ENCODE results near the gene ZNF777. TPM values are rescaled to one million over a fixed set of nuclear protein-coding genes. Genes with fewer than 3 reads are reported as not detected.

ZNF777 gene
- total RNA-seq, 1 donor from 2014 or later = 8.6 TPM

DNA sequence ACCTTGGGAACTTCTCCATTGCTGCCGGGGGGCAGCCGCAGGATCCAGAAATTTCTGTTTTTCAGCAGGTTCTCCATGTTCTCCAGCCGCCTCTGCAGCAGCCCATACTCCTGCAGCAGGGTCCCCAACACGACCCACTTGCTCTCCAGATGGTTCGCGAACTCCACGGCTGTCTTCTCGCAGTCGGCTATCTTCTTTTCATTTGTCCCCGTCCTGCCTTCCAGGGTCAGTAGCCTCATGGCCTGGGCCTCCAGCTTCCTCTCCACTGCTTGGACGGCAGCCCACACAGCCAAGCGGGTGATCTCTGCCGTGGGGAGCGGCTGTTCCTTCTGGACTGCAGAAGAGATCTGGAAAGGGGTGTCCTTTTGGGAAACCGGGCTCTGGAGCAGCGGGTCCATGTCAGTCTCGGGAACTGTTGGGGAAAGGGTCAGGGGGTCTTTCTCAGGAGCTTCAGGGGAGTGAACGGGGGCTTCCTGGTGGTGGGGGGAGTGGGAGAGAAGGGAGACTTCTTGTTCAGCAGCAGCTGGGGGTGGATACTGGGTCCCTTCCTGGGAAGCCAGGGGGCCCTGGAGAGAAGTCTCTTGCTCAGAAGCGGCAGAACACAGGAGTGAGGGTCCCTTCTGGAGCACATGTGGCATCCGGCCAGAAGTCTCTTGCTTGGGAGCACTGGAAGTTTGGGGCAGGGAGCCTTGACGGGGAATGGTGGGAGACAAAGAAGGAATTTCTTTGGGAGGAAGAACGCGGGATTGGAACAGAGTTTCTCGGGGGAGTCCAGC is 5.5 kb downstream of the ZNF777 start:
- Histone ChIP-seq H3K36me3 (peaks cover 57% of the 10 kb centered on the region), H3K4me1 (peaks cover 19% of the 10 kb centered on the region), H3K27me3 (ENCODE audit: low read depth) (no peaks in the 10 kb centered on the region), H3K9me3 (no peaks in the 10 kb centered on the region), H3K27ac (no peak overlapping the region), H3K4me3 (no peak overlapping the region)
- TF ChIP-seq CTCF (IDR thresholded peaks at IDR 0.05) = no peak
- ATAC-seq (no peak), DNase-seq (no peak)
- intact Hi-C loops (cut with DNase I) = no loop called here

DNA sequence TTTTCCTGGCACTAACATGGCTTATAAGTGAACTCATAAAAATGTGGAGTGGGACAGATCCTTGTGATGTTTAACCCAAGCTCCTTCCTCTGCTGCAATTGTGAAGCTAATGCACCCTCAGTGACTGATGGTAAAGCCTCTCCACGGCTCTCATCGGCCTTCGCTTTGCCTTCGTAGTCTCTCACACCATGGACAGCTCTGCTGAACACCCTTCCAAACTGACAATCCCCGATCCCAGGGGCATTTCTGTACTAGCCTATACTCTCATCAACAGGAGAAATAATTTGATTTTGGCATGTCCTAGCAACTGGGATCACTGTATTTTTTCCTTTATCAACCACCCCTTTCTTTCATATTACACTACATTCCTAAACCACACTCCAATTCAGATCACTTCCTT is 6.1 kb downstream of the ZNF777 start:
- TF ChIP-seq CTCF (IDR thresholded peaks at IDR 0.05) = no peak
- Histone ChIP-seq H3K4me1 (peaks cover 19% of the 10 kb centered on the region), H3K27me3 (ENCODE audit: low read depth) (no peaks in the 10 kb centered on the region), H3K4me3 (no peak overlapping the region), H3K36me3 (peaks cover 63% of the 10 kb centered on the region), H3K9me3 (no peaks in the 10 kb centered on the region), H3K27ac (no peak overlapping the region)
- DNase-seq (no peak), ATAC-seq (no peak)
- intact Hi-C loops (cut with DNase I) = no loop called here

DNA sequence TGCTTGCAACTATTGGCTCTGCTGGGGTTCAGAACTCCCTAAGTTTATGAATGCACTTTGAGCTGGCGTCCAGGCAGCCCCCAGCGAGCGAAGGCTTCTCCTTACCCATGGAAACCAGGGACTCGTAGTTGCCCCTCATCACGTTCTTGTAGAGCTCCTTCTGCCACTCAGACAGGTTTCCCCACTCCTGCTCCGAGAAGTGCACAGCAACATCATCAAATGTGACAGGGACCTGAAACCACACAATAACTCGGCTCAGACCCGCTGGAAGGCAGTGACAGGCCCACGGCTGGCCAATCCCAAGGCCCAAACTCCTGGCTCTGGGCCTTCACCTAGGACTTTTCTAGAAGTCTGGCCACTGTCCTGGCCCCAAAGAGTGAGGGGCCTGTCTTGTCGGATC is 6.9 kb downstream of the ZNF777 start:
- no peak overlapping the region for H3K27ac ChIP-seq
- peaks cover 71% of the 10 kb centered on the region for H3K36me3 ChIP-seq
- intact Hi-C loops (cut with DNase I) = no loop called here
- H3K4me3 ChIP-seq = no peak overlapping the region
- H3K4me1 ChIP-seq = peaks cover 14% of the 10 kb centered on the region
- H3K27me3 ChIP-seq (ENCODE audit: low read depth) = no peaks in the 10 kb centered on the region
- TF ChIP-seq CTCF (IDR thresholded peaks at IDR 0.05) = no peak
- DNase-seq = no peak
- no peak for ATAC-seq
- no peaks in the 10 kb centered on the region for H3K9me3 ChIP-seq

DNA sequence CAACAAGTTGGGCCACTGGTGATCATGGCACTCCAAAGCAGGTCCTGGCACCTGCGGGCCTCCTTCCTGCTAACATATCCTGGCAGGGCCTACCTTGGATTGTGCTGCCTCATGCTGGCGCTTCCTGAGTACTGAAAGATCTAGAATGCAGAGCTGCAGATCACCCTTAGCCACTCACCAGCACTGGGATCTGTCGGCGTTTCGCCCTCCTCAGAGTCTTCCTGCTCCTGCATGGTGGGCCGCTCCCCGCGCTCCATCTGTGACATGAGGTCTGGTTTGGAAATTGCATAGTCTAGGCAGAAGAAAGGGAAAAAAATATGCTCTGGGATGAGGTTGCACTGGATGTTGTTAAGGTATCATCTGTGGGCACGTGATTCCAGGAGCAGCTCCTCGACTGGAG is 10.0 kb downstream of the ZNF777 start:
- TF ChIP-seq CTCF (IDR thresholded peaks at IDR 0.05) = no peak
- intact Hi-C loops (cut with DNase I) = no loop called here
- H3K36me3 ChIP-seq = peaks cover 96% of the 10 kb centered on the region
- no peaks in the 10 kb centered on the region for H3K9me3 ChIP-seq
- H3K27ac ChIP-seq = no peak overlapping the region
- no peaks in the 10 kb centered on the region for H3K4me1 ChIP-seq
- no peak for ATAC-seq
- no peak overlapping the region for H3K4me3 ChIP-seq
- no peak for DNase-seq
- H3K27me3 ChIP-seq (ENCODE audit: low read depth) = no peaks in the 10 kb centered on the region

DNA sequence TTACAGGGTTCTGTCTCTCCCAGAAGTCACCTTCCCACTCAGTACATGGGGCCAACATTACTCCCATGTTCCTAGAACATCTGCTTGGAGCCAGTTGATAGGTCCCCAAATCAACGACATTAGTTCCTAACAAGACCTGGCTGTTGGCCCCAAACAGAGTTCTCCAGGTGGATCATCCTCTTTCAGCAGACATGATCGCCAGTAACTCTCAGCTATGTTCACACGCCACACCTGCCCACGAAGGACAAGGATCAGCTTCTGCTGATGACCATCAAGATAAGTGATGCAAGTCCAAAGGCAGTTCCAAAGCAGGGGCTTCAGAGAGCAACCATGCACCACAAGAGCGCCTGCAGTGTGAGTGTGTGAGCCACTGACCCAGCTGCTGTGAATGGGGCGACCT is 11.0 kb downstream of the ZNF777 start:
- no peak for TF ChIP-seq CTCF (IDR thresholded peaks at IDR 0.05)
- no peak overlapping the region for H3K27ac ChIP-seq
- no peak for ATAC-seq
- peaks cover 96% of the 10 kb centered on the region for H3K36me3 ChIP-seq
- H3K27me3 ChIP-seq (ENCODE audit: low read depth) = no peaks in the 10 kb centered on the region
- H3K4me1 ChIP-seq = no peaks in the 10 kb centered on the region
- no peak overlapping the region for H3K4me3 ChIP-seq
- H3K9me3 ChIP-seq = no peaks in the 10 kb centered on the region
- DNase-seq = no peak
- intact Hi-C loops (cut with DNase I) = no loop called here

Measured in lower lobe of right lung (tissue), 2 donors.